ENCODE data around the gene WNK2. TPM values are rescaled to one million over a fixed set of nuclear protein-coding genes. Genes with fewer than 3 reads are reported as not detected.

The WNK2 gene
- total and polyA plus RNA-seq, 2 of the 4 experiments (the other 2 are of a cell fraction), result not detected

GRCh38 chr9:93303806-93304573, 120.1 kb downstream of the WNK2 start:
- no peak overlapping the region for H4K91ac ChIP-seq (ENCODE audit: insufficient read depth, low read depth, low read length)
- no peak overlapping the region for H3K27ac ChIP-seq (ENCODE audit: insufficient read depth, low read length)
- no peak overlapping the region for H4K5ac ChIP-seq (ENCODE audit: low read depth, low read length)
- H2BK120ac ChIP-seq (ENCODE audit: low read depth, low read length), result no peak overlapping the region
- H2BK15ac ChIP-seq (ENCODE audit: low read depth, low read length), result no peak overlapping the region
- H3K56ac ChIP-seq (ENCODE audit: extremely low read depth, insufficient read depth, low read length), result no peak overlapping the region
- no peak overlapping the region for H2BK20ac ChIP-seq (ENCODE audit: low read depth, low read length)
- H3K79me1 ChIP-seq (ENCODE audit: low read depth in 1 of 2, low read length in 2 of 2), result no peaks in the 10 kb centered on the region
- no peak overlapping the region for H3K4ac ChIP-seq (ENCODE audit: low read depth, low read length)
- H3K4me1 ChIP-seq (ENCODE audit: control insufficient read depth, insufficient read depth, low read length), result no peaks in the 10 kb centered on the region
- no peak overlapping the region for H3K23ac ChIP-seq (ENCODE audit: low read depth, low read length)
- no peaks in the 10 kb centered on the region for H3K9me1 ChIP-seq (ENCODE audit: insufficient read depth, low read length)
- DNase-seq (no peak), ATAC-seq (ENCODE audit: low read depth) (no peak)
- H3K4me3 ChIP-seq (ENCODE audit: insufficient read depth, low read depth, low read length), result no peak overlapping the region
- H3K9ac ChIP-seq (ENCODE audit: low read depth, low read length), result no peak overlapping the region
- dilution Hi-C loops (cut with HindIII; ENCODE audit: low sequenced_read_pairs, unreplicated experiment), result no loop called here
- H3K18ac ChIP-seq (ENCODE audit: low read depth, low read length), result no peak overlapping the region
- intact Hi-C loops (cut with micrococcal nuclease), result no loop called here
- H2AK9ac ChIP-seq (replicated peaks; ENCODE audit: low read depth, low read length, poor library complexity), result peak overlapping the region; percentile 28
- H2BK5ac ChIP-seq (ENCODE audit: low read depth, low read length, poor library complexity, severe bottlenecking), result no peak overlapping the region
- H3K27me3 ChIP-seq (ENCODE audit: control insufficient read depth, insufficient read depth, low read length), result peaks cover 7% of the 10 kb centered on the region; the same call in 1 of the 2 replicates
- no peaks in the 10 kb centered on the region for H3K36me3 ChIP-seq (ENCODE audit: control insufficient read depth, insufficient read depth, low read length)
- H4K8ac ChIP-seq (ENCODE audit: low read depth in 2 of 2, low read length in 2 of 2), result no peak overlapping the region
- H3K4me2 ChIP-seq (ENCODE audit: low read depth, low read length), result no peak overlapping the region
- H2AK5ac ChIP-seq (ENCODE audit: low read depth, low read length), result no peak overlapping the region
- 51% methylated on average over 9 of the region's 19 CpGs; no CpG with 5 or more reads in 1 of the 2 experiments for WGBS, 2 experiments (ENCODE audit: extremely low coverage in 2 of 2, insufficient read length in 1 of 2)
- no TSS peak for BruUV-seq (replicated peaks)
- no peak overlapping the region for H2AFZ ChIP-seq (replicated peaks; ENCODE audit: low read length, poor library complexity)
- in situ Hi-C loops (cut with MboI; ENCODE audit: low sequenced_read_pairs), result loop anchor here (25.0 kb wide), 2 partner anchors 108 to 292 kb away; no protein-coding TSS in a partner anchor
- ChIA-PET POLR2A (ENCODE audit: unreplicated experiment) (no interaction called here), CTCF (interaction anchor here (1.1 to 1.5 kb wide), 2 partner anchors 25 to 198 kb away, joined by 3 to 4 read pairs; no protein-coding TSS in a partner anchor)
- H4K20me1 ChIP-seq (ENCODE audit: insufficient read depth, low read length), result no peaks in the 10 kb centered on the region
- no peak overlapping the region for H3K14ac ChIP-seq (replicated peaks; ENCODE audit: low read depth, low read length)
- H3K9me3 ChIP-seq (ENCODE audit: control insufficient read depth, insufficient read depth, low read length), result no peaks in the 10 kb centered on the region
- no peak for TF ChIP-seq SMC3 (IDR thresholded peaks at IDR 0.05; ENCODE audit: low read depth, low read length)
- TF ChIP-seq RCOR1 (IDR thresholded peaks at IDR 0.05; ENCODE audit: insufficient replicate concordance, low read length), result no peak
- TF ChIP-seq CHD1 (IDR thresholded peaks at IDR 0.05; ENCODE audit: low read depth, low read length), result no peak
- TF ChIP-seq CEBPB (IDR thresholded peaks at IDR 0.05; ENCODE audit: low read depth, low read length), result no peak
- no peak for TF ChIP-seq BHLHE40 (IDR thresholded peaks at IDR 0.05; ENCODE audit: low read depth, low read length)
- TF ChIP-seq, protein P1, sequence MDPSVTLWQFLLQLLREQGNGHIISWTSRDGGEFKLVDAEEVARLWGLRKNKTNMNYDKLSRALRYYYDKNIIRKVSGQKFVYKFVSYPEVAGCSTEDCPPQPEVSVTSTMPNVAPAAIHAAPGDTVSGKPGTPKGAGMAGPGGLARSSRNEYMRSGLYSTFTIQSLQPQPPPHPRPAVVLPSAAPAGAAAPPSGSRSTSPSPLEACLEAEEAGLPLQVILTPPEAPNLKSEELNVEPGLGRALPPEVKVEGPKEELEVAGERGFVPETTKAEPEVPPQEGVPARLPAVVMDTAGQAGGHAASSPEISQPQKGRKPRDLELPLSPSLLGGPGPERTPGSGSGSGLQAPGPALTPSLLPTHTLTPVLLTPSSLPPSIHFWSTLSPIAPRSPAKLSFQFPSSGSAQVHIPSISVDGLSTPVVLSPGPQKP (IDR thresholded peaks at IDR 0.05; ENCODE audit: borderline replicate concordance, low read depth, low read length), result no peak
- TF ChIP-seq FOS (IDR thresholded peaks at IDR 0.05; ENCODE audit: low read depth, low read length), result no peak
- no peak for TF ChIP-seq MAZ (IDR thresholded peaks at IDR 0.05; ENCODE audit: borderline replicate concordance, low read depth, low read length)
- no peak for TF ChIP-seq RFX5 (IDR thresholded peaks at IDR 0.05; ENCODE audit: low read depth, low read length)
- TF ChIP-seq, protein P2, sequence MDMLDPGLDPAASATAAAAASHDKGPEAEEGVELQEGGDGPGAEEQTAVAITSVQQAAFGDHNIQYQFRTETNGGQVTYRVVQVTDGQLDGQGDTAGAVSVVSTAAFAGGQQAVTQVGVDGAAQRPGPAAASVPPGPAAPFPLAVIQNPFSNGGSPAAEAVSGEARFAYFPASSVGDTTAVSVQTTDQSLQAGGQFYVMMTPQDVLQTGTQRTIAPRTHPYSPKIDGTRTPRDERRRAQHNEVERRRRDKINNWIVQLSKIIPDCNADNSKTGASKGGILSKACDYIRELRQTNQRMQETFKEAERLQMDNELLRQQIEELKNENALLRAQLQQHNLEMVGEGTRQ (IDR thresholded peaks at IDR 0.05; ENCODE audit: low read depth, low read length), result no peak
- no peak for TF ChIP-seq MAFK (IDR thresholded peaks at IDR 0.05; ENCODE audit: low read depth, low read length)
- TF ChIP-seq RAD21 (IDR thresholded peaks at IDR 0.05; ENCODE audit: low read length), result no peak
- no peak for TF ChIP-seq CTCF (conservative IDR thresholded peaks at IDR 0.05; ENCODE audit: low read depth, low read length)
- TF ChIP-seq NFE2L2 (IDR thresholded peaks at IDR 0.05; ENCODE audit: low read depth, low read length), result no peak
- no peak for TF ChIP-seq POLR2A (IDR thresholded peaks at IDR 0.05; ENCODE audit: low read depth, low read length)

Measured in IMR-90 (cell line).